ENCODE data around the gene ADAMTS8. TPM values are rescaled to one million over a fixed set of nuclear protein-coding genes. Genes with fewer than 3 reads are reported as not detected.

ADAMTS8 gene
- 1 to 10 TPM in 1 of 4 donors, under 1 TPM in 1, not detected in 2; 0.85 to 1.7 TPM for total RNA-seq

- TF ChIP-seq POLR2A (IDR thresholded peaks at IDR 0.05): no peak
- TF ChIP-seq, protein P1, sequence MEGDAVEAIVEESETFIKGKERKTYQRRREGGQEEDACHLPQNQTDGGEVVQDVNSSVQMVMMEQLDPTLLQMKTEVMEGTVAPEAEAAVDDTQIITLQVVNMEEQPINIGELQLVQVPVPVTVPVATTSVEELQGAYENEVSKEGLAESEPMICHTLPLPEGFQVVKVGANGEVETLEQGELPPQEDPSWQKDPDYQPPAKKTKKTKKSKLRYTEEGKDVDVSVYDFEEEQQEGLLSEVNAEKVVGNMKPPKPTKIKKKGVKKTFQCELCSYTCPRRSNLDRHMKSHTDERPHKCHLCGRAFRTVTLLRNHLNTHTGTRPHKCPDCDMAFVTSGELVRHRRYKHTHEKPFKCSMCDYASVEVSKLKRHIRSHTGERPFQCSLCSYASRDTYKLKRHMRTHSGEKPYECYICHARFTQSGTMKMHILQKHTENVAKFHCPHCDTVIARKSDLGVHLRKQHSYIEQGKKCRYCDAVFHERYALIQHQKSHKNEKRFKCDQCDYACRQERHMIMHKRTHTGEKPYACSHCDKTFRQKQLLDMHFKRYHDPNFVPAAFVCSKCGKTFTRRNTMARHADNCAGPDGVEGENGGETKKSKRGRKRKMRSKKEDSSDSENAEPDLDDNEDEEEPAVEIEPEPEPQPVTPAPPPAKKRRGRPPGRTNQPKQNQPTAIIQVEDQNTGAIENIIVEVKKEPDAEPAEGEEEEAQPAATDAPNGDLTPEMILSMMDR (IDR thresholded peaks at IDR 0.05): no peak
- H3K27ac ChIP-seq: peak within 1 kb of the TSS in 1 of 4 donors; percentile 17
- peaks cover 0 to 7% (median 6%) of the 10 kb centered on the region in 4 donors for H3K4me1 ChIP-seq
- H3K9me3 ChIP-seq: no peaks in the 10 kb centered on the region
- peaks cover 0 to 16% of the 10 kb centered on the region in 2 donors for H3K27me3 ChIP-seq
- DNase-seq: no peak
- peak within 1 kb of the TSS in 3 of 4 donors; percentile 36 to 50 (median 49) for H3K4me3 ChIP-seq
- no peaks in the 10 kb centered on the region for H3K36me3 ChIP-seq
Observed at GRCh38 chr11:130428316-130429119, at the start of gene ADAMTS8. TSS of gene ADAMTS8 (minus strand) at chr11:130428609. CDS start at chr11:130428286, 323 bp downstream.

DNA sequence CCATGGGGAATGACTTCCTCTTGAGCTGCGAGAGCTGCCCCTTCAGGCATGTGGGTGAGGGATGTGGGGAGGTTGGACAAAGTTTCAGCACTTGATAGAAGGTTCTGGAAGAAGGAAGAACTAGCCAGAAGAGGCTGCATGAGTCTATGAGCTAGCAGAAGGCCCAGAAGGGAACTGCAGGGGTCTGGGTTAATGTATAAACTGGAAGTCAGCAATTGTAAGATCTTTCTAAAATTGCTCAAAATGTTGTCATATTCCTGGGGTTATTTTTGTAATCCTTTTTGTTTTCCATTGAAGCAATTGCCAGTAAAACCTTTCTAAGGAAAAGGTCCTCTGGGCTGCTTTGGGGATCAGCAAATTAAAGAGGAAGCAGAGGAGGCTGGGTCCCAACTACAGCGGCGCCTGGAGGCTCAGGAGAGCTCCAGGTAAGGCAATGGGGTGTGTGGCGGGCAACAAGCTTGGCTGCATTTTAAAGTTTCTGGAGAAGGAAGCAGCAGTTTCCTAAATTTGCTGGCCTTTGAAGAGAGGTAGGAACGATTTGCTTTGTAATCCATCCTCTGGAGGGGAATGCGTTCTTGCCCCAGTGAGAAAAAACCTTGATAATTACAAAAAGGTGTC, 49.3 kb upstream of the ADAMTS8 start:
- DNase-seq: no peak
- peak overlapping the region; percentile 43 to 69 (median 57) for H3K27ac ChIP-seq
- TF ChIP-seq, protein P1 (IDR thresholded peaks at IDR 0.05): no peak
- TF ChIP-seq POLR2A (IDR thresholded peaks at IDR 0.05): no peak

DNA sequence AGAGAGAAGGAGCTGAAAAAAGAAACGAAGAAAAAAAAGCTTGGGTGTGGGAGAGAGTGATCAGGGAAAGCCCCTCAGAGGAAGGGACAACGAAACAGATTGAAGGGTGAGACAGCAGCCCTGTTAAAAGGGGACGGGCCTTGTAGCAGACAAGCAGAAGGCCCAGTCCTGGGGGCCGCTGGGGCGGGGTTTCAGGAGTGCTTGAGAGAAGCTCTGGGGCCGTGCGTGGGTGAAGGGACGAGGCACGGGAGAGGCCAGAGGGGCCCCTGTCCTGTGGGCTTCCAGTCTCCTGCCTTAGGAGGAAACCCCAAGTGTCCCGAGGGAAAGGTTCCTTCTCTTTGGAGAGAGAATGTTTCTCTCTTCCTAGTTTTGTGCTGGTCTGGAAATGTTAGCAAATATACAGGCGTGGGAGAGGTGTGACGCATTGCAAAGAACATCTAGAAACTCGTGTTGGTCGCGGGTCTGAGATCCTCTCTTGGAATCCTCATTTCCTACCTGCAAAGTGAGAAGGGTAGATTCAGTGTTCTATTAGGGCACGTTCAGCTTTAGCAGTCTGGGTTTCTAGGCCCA, 48.6 kb upstream of the ADAMTS8 start:
- Histone ChIP-seq H3K9me3 (no peaks in the 10 kb centered on the region), H3K36me3 (peaks cover 0 to 11% (median 0%) of the 10 kb centered on the region in 3 donors), H3K4me3 (no peak overlapping the region), H3K27me3 (no peaks in the 10 kb centered on the region), H3K4me1 (peaks cover 0 to 21% (median 0%) of the 10 kb centered on the region in 4 donors), H3K27ac (peak overlapping the region; percentile 43 to 69 (median 57))
- TF ChIP-seq, protein P1 (IDR thresholded peaks at IDR 0.05): no peak
- no peak for TF ChIP-seq POLR2A (IDR thresholded peaks at IDR 0.05)
- no peak for DNase-seq

More for the DNA sequence above, 49.3 kb upstream of the ADAMTS8 start:
- no peak overlapping the region for H3K4me3 ChIP-seq
- H3K4me1 ChIP-seq: peaks cover 0 to 21% (median 0%) of the 10 kb centered on the region in 4 donors
- H3K9me3 ChIP-seq: no peaks in the 10 kb centered on the region
- H3K27me3 ChIP-seq: no peaks in the 10 kb centered on the region
- H3K36me3 ChIP-seq: peaks cover 0 to 11% (median 0%) of the 10 kb centered on the region in 3 donors

GRCh38 chr11:130476200-130476921, 48.0 kb upstream of the ADAMTS8 start:
- TF ChIP-seq, protein P1 (IDR thresholded peaks at IDR 0.05): no peak
- no peak for TF ChIP-seq POLR2A (IDR thresholded peaks at IDR 0.05)

GRCh38 chr11:130475426-130476053, 47.1 kb upstream of the ADAMTS8 start:
- Histone ChIP-seq H3K9me3 (no peaks in the 10 kb centered on the region), H3K27ac (no peak overlapping the region), H3K27me3 (no peaks in the 10 kb centered on the region), H3K4me1 (peaks cover 0 to 21% (median 0%) of the 10 kb centered on the region in 4 donors), H3K36me3 (peaks cover 0 to 11% (median 0%) of the 10 kb centered on the region in 3 donors), H3K4me3 (no peak overlapping the region)
- TF ChIP-seq, protein P1 (IDR thresholded peaks at IDR 0.05): no peak
- TF ChIP-seq POLR2A (IDR thresholded peaks at IDR 0.05): no peak
- no peak for DNase-seq

More at GRCh38 chr11:130476200-130476921, 48.0 kb upstream of the ADAMTS8 start:
- peaks cover 0 to 11% (median 0%) of the 10 kb centered on the region in 3 donors for H3K36me3 ChIP-seq
- no peaks in the 10 kb centered on the region for H3K9me3 ChIP-seq
- H3K27me3 ChIP-seq: no peaks in the 10 kb centered on the region
- DNase-seq: no peak
- no peak overlapping the region for H3K27ac ChIP-seq
- H3K4me3 ChIP-seq: no peak overlapping the region
- H3K4me1 ChIP-seq: peaks cover 0 to 21% (median 0%) of the 10 kb centered on the region in 4 donors
